ENCODE results near the gene BDP1. TPM values are rescaled to one million over a fixed set of nuclear protein-coding genes. Genes with fewer than 3 reads are reported as not detected.
"Not testable (repeated sequence)": the region's sequence is repeated elsewhere in the genome, so short reads cannot be mapped to it uniquely, and the experiment has no call there.

Gene BDP1
- total RNA-seq (ENCODE audit: low replicate concordance): 23.2 and 36.2 TPM in 2 replicates

DNA sequence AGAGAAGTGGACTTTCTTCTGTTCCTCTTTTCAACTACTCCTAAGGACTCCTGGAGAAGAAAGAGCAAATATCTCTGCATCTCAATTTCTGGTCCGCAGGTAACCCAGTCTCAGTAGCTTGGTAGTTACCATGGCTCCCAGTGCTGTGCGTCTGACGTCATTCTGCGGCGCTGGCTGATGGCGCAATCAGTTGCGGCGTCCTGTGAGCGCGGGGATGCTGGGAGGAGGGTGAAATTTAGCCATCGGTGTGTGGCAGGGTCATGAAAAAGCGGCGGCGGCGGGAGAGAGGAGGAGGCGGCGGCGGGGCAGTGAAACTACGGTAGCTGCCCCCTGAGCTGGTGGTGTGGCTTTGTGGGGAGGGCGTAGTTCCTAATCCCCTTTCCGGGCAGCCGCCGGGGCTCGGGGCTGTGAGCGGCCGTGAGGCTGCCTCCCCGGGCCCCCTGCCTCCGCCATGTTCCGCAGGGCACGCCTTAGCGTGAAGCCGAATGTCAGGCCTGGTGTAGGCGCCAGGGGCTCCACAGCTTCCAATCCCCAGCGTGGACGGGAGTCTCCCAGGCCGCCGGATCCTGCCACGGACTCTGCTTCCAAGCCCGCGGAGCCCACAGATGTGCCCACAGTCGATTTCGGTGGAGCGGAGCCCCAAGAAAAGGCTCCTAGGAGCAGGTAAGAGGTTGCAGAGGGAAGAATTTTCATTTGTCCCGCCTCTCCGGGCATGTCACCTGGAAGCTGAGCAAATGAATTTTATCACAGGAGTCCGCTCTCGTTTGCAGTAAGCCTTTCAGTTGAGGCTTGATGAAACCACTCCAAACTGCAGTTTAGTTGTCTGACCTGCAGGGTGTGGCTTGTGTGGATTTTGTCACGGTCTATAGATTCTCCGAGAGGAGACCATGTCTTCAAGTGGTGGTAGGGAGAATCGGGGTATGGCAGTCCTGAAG is at the start of gene BDP1:
TSS of gene BDP1 (plus strand) at position 225 of the 935 bp plus-strand sequence. CDS start at position 452, 227 bp downstream.
- Histone ChIP-seq H3F3A (ENCODE audit: low read depth) (no peaks in the 10 kb centered on the region), H3K36me3 (peaks cover 12% of the 10 kb centered on the region), H3K79me2 (ENCODE audit: low read depth) (peaks cover 43% of the 10 kb centered on the region), H3K9ac (peak within 1 kb of the TSS; percentile 82), H4K20me1 (ENCODE audit: low read depth) (peaks cover 15% of the 10 kb centered on the region), H2AFZ (replicated peaks) (peak within 1 kb of the TSS; percentile 94), H3K4me2 (peak within 1 kb of the TSS; percentile 89), H3K27ac (peak within 1 kb of the TSS; percentile 86), H3K4me3 (peak within 1 kb of the TSS; percentile 74), H3K9me3 (ENCODE audit: low read depth) (no peaks in the 10 kb centered on the region), H3K4me1 (peaks cover 6% of the 10 kb centered on the region), H3K27me3 (peaks cover 7% of the 10 kb centered on the region)
- H3K27me3 Mint-ChIP-seq (ENCODE audit: insufficient read depth, low read depth): peaks cover 7% of the 10 kb centered on the region
- no peak for TF ChIP-seq EZH2phosphoT487 (IDR thresholded peaks at IDR 0.05)
- TF ChIP-seq, protein P1, sequence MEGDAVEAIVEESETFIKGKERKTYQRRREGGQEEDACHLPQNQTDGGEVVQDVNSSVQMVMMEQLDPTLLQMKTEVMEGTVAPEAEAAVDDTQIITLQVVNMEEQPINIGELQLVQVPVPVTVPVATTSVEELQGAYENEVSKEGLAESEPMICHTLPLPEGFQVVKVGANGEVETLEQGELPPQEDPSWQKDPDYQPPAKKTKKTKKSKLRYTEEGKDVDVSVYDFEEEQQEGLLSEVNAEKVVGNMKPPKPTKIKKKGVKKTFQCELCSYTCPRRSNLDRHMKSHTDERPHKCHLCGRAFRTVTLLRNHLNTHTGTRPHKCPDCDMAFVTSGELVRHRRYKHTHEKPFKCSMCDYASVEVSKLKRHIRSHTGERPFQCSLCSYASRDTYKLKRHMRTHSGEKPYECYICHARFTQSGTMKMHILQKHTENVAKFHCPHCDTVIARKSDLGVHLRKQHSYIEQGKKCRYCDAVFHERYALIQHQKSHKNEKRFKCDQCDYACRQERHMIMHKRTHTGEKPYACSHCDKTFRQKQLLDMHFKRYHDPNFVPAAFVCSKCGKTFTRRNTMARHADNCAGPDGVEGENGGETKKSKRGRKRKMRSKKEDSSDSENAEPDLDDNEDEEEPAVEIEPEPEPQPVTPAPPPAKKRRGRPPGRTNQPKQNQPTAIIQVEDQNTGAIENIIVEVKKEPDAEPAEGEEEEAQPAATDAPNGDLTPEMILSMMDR (IDR thresholded peaks at IDR 0.05): peak; percentile 19
- TF ChIP-seq EZH2 (IDR thresholded peaks at IDR 0.05): no peak
- peaks cover 9% of the 10 kb centered on the region for H3K36me3 Mint-ChIP-seq
- peak; percentile 96 for DNase-seq (ENCODE audit: low spot score)
- H3K4me1 Mint-ChIP-seq: peaks cover 18% of the 10 kb centered on the region
- no peaks in the 10 kb centered on the region for H3K9me3 Mint-ChIP-seq
- H3K4me3 Mint-ChIP-seq: peak within 1 kb of the TSS; percentile 100
- H3K27ac Mint-ChIP-seq: peak within 1 kb of the TSS; percentile 100

GRCh38 chr5:71410088-71410487 is 45.4 kb upstream of the BDP1 start:
- not testable (repeated sequence) for H4K20me1 ChIP-seq (ENCODE audit: low read depth); H3K79me2 ChIP-seq (ENCODE audit: low read depth); H3K4me3 ChIP-seq; H3K27ac Mint-ChIP-seq; H3K36me3 Mint-ChIP-seq; H3K4me2 ChIP-seq; H3K27ac ChIP-seq; H3K36me3 ChIP-seq; H3K27me3 Mint-ChIP-seq (ENCODE audit: insufficient read depth, low read depth); H3K4me3 Mint-ChIP-seq; DNase-seq (ENCODE audit: low spot score); H3K4me1 Mint-ChIP-seq; H3K4me1 ChIP-seq; H3F3A ChIP-seq (ENCODE audit: low read depth); H3K27me3 ChIP-seq; H3K9ac ChIP-seq; H3K9me3 ChIP-seq (ENCODE audit: low read depth); H2AFZ ChIP-seq (replicated peaks); H3K9me3 Mint-ChIP-seq

DNA sequence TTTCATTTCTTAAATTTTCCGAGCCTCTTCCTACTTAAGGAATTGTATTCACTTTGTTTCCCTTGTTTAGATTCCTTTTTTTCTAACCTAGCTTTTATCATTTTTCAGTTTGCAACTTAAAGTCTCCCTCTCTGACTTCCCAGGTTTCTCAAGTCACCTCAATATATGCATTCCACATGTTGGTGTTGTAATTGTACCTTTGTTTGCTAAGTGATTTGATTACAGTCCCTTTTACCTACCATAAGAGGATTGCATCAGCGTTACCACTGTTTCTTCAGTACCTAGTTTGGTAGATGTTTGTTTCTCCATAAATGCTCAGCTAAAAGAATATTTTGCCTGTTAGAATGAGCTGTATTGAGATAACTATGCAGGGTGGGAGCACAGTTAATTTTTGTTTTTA is 39.8 kb upstream of the BDP1 start:
- H3K9me3 Mint-ChIP-seq, H3K4me3 Mint-ChIP-seq: not testable (repeated sequence)

GRCh38 chr5:71418026-71418425 is 37.4 kb upstream of the BDP1 start:
- not testable (repeated sequence) for H3K27me3 Mint-ChIP-seq (ENCODE audit: insufficient read depth, low read depth); DNase-seq (ENCODE audit: low spot score); H3K4me2 ChIP-seq; H3K79me2 ChIP-seq (ENCODE audit: low read depth); H3K36me3 ChIP-seq; H3K9me3 ChIP-seq (ENCODE audit: low read depth); H3F3A ChIP-seq (ENCODE audit: low read depth); H3K9me3 Mint-ChIP-seq; H3K4me3 ChIP-seq; H4K20me1 ChIP-seq (ENCODE audit: low read depth); H3K27me3 ChIP-seq; H2AFZ ChIP-seq (replicated peaks); H3K27ac ChIP-seq; H3K4me1 ChIP-seq; H3K9ac ChIP-seq; H3K27ac Mint-ChIP-seq; H3K4me1 Mint-ChIP-seq; H3K36me3 Mint-ChIP-seq; H3K4me3 Mint-ChIP-seq

More for the DNA sequence above, 39.8 kb upstream of the BDP1 start:
- H3K79me2 ChIP-seq (ENCODE audit: low read depth); H4K20me1 ChIP-seq (ENCODE audit: low read depth); DNase-seq (ENCODE audit: low spot score); H3K27ac Mint-ChIP-seq; H3K4me2 ChIP-seq; H3K27me3 ChIP-seq; H3K9ac ChIP-seq; H3K36me3 Mint-ChIP-seq; H3K36me3 ChIP-seq; H3K27me3 Mint-ChIP-seq (ENCODE audit: insufficient read depth, low read depth); H3K4me1 ChIP-seq; H3K27ac ChIP-seq; H3K4me1 Mint-ChIP-seq; H3K9me3 ChIP-seq (ENCODE audit: low read depth); H3F3A ChIP-seq (ENCODE audit: low read depth); H3K4me3 ChIP-seq: not testable (repeated sequence)
- H2AFZ ChIP-seq (replicated peaks): peak overlapping the region; percentile 2

- not testable (repeated sequence) for H3K4me3 ChIP-seq; H3K4me1 ChIP-seq; H3K27ac ChIP-seq; H3K27ac Mint-ChIP-seq; H3K4me3 Mint-ChIP-seq; H3K4me2 ChIP-seq; H3K9me3 Mint-ChIP-seq; H3K9ac ChIP-seq; H3K27me3 ChIP-seq; H3K79me2 ChIP-seq (ENCODE audit: low read depth); H3K9me3 ChIP-seq (ENCODE audit: low read depth); H3K36me3 ChIP-seq; DNase-seq (ENCODE audit: low spot score); H3F3A ChIP-seq (ENCODE audit: low read depth); H4K20me1 ChIP-seq (ENCODE audit: low read depth); H2AFZ ChIP-seq (replicated peaks); H3K27me3 Mint-ChIP-seq (ENCODE audit: insufficient read depth, low read depth); H3K36me3 Mint-ChIP-seq
- H3K4me1 Mint-ChIP-seq: peaks cover 10% of the 10 kb centered on the region
These were observed 34.2 kb upstream of the BDP1 start for GRCh38 chr5:71421278-71421677.

- H3K27me3 Mint-ChIP-seq (ENCODE audit: insufficient read depth, low read depth); H3K36me3 Mint-ChIP-seq; H3K4me1 ChIP-seq; H3F3A ChIP-seq (ENCODE audit: low read depth); H3K4me3 ChIP-seq; H3K27ac ChIP-seq; H3K9me3 Mint-ChIP-seq; H3K79me2 ChIP-seq (ENCODE audit: low read depth); H4K20me1 ChIP-seq (ENCODE audit: low read depth); H3K4me2 ChIP-seq; H3K27ac Mint-ChIP-seq; H3K36me3 ChIP-seq; H3K27me3 ChIP-seq; H3K4me3 Mint-ChIP-seq; H3K9me3 ChIP-seq (ENCODE audit: low read depth); H2AFZ ChIP-seq (replicated peaks); H3K9ac ChIP-seq; DNase-seq (ENCODE audit: low spot score): not testable (repeated sequence)
- H3K4me1 Mint-ChIP-seq: peaks cover 10% of the 10 kb centered on the region
These were observed 31.6 kb upstream of the BDP1 start for GRCh38 chr5:71423896-71424295.

DNA sequence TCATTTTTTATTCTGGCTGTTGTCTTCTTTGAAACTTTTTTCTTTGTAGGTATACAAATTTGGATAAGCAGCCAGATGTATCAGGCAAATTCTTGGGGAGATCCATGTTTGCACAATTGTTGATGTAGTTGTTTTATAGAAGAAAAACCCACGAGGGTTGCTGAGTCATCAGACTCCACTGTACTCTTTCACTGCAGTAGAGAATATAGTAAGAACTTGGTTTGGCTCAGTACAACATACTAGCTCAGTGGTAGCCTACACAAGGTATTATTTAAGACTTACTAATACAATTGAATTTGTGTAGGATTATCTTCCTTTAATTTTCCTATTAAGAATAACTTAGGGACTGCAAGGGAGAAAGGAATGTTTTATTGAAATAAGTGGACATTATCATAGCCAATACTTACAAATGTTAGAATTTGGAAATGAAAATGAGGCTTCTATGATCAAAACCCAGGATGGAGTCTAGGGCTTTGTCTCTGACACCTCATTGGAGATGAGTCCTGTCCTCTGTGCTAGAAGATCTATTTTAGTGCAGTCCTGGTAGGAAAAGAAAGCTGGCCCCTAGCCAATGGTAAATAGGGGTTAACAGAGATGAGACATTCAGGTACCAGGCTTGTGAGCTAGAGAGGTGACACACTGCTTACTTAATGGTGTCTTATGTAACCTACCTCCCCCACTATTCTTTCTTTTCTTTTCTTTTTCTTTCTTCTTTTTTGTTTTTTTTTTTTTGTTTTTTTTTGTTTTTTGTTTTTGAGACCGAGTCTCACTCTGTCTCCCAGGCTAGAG is 28.6 kb upstream of the BDP1 start:
- not testable (repeated sequence) for H3K9me3 ChIP-seq (ENCODE audit: low read depth); H3K4me1 ChIP-seq; H3K9ac ChIP-seq; H3K79me2 ChIP-seq (ENCODE audit: low read depth); H3K36me3 ChIP-seq; H2AFZ ChIP-seq (replicated peaks); H3K9me3 Mint-ChIP-seq; H3K27me3 Mint-ChIP-seq (ENCODE audit: insufficient read depth, low read depth); H3K4me1 Mint-ChIP-seq; DNase-seq (ENCODE audit: low spot score); H3K27ac ChIP-seq; H4K20me1 ChIP-seq (ENCODE audit: low read depth); H3K4me3 ChIP-seq; H3K27me3 ChIP-seq; H3K27ac Mint-ChIP-seq; H3F3A ChIP-seq (ENCODE audit: low read depth); H3K4me2 ChIP-seq; H3K4me3 Mint-ChIP-seq; H3K36me3 Mint-ChIP-seq

Measured in neural progenitor cell (in vitro differentiated cells).